Hepatocyte (in vitro differentiated cells): ENCODE measurements around the gene WDR86.

Source experiments
- CTCF ChIP-seq: fragments of 200-600 bp; sonication (generic); IDR thresholded peaks from 2 replicates; pipeline ENCODE4 v1.5.1; 2016; ENCODE audit warnings: antibody characterized with exemption, mild to moderate bottlenecking; ENCODE audit not compliant: poor library complexity
- EZH2 ChIP-seq: fragments of 200-600 bp; sonication (generic); IDR thresholded peaks from 2 replicates; pipeline ENCODE4 v1.6.1; 2016; ENCODE audit warnings: antibody characterized with exemption, mild to moderate bottlenecking, borderline replicate concordance
- EZH2phosphoT487 ChIP-seq: fragments of 200-600 bp; sonication (generic); IDR thresholded peaks from one replicate; pipeline ENCODE4 v1.6.1; 2018; ENCODE audit warnings: antibody characterized with exemption, mild to moderate bottlenecking, low read depth, moderate library complexity; ENCODE audit not compliant: unreplicated experiment, severe bottlenecking

- TF ChIP-seq EZH2 (no peak), CTCF (no peak), EZH2phosphoT487 (no peak)
Measured at GRCh38 chr7:151423226-151423625, 13.4 kb upstream of the WDR86 start.
